Rectal smooth muscle tissue (tissue), 1 donor: ENCODE results near the gene TOB1.

Source experiments
- H3K27ac ChIP-seq: one replicate; pipeline ENCODE4 v1.7.0; 2013; ENCODE audit warnings: low read depth, low read length, inconsistent platforms
- H3K27me3 ChIP-seq: one replicate; pipeline ENCODE4 v1.7.0; 2013; ENCODE audit warnings: low read length; ENCODE audit not compliant: control insufficient read depth, insufficient read depth
- H3K36me3 ChIP-seq: one replicate; pipeline ENCODE4 v1.7.0; 2013; ENCODE audit warnings: low read length; ENCODE audit not compliant: control insufficient read depth, insufficient read depth
- H3K4me1 ChIP-seq: one replicate; pipeline ENCODE4 v1.7.0; 2013; ENCODE audit warnings: low read length; ENCODE audit not compliant: control insufficient read depth, insufficient read depth
- H3K4me3 ChIP-seq: one replicate; pipeline ENCODE4 v1.7.0; 2013; ENCODE audit warnings: low read length
- H3K9ac ChIP-seq: one replicate; pipeline ENCODE4 v1.7.0; 2013; ENCODE audit warnings: low read length

Gene TOB1

GRCh38 chr17:50825188-50825587 lies 41.0 kb downstream of the TOB1 start:
- Histone ChIP-seq H3K36me3 (no peaks in the 10 kb centered on the region), H3K4me3 (no peak overlapping the region), H3K9ac (no peak overlapping the region), H3K4me1 (no peaks in the 10 kb centered on the region), H3K27me3 (no peaks in the 10 kb centered on the region), H3K27ac (no peak overlapping the region)

- Histone ChIP-seq H3K27me3 (no peaks in the 10 kb centered on the region), H3K4me3 (no peak overlapping the region), H3K9ac (no peak overlapping the region), H3K4me1 (no peaks in the 10 kb centered on the region), H3K27ac (no peak overlapping the region), H3K36me3 (no peaks in the 10 kb centered on the region)
Measured at GRCh38 chr17:50824429-50824828, 41.7 kb downstream of the TOB1 start.

- Histone ChIP-seq H3K27me3 (no peaks in the 10 kb centered on the region), H3K27ac (no peak overlapping the region), H3K4me1 (no peaks in the 10 kb centered on the region), H3K36me3 (no peaks in the 10 kb centered on the region), H3K4me3 (no peak overlapping the region), H3K9ac (no peak overlapping the region)
Measured at GRCh38 chr17:50822550-50822949, 43.6 kb downstream of the TOB1 start.

- no peaks in the 10 kb centered on the region for H3K36me3 ChIP-seq
- H3K4me1 ChIP-seq: no peaks in the 10 kb centered on the region
- no peak overlapping the region for H3K9ac ChIP-seq
- no peak overlapping the region for H3K27ac ChIP-seq
- no peak overlapping the region for H3K4me3 ChIP-seq
- H3K27me3 ChIP-seq: no peaks in the 10 kb centered on the region
Measured at GRCh38 chr17:50820651-50821050, 45.5 kb downstream of the TOB1 start.

- Histone ChIP-seq H3K36me3 (no peaks in the 10 kb centered on the region), H3K4me1 (no peaks in the 10 kb centered on the region), H3K4me3 (no peak overlapping the region), H3K27me3 (no peaks in the 10 kb centered on the region), H3K9ac (no peak overlapping the region), H3K27ac (no peak overlapping the region)
Measured at GRCh38 chr17:50818921-50819657, 47.1 kb downstream of the TOB1 start.

- Histone ChIP-seq H3K27ac (no peak overlapping the region), H3K27me3 (no peaks in the 10 kb centered on the region), H3K4me3 (no peak overlapping the region)
Measured at GRCh38 chr17:50818261-50818660, 47.9 kb downstream of the TOB1 start.

GRCh38 chr17:50817838-50818237 lies 48.3 kb downstream of the TOB1 start:
- Histone ChIP-seq H3K4me3 (no peak overlapping the region), H3K4me1 (no peaks in the 10 kb centered on the region), H3K27me3 (no peaks in the 10 kb centered on the region), H3K27ac (no peak overlapping the region), H3K9ac (no peak overlapping the region), H3K36me3 (no peaks in the 10 kb centered on the region)

More at GRCh38 chr17:50818261-50818660, 47.9 kb downstream of the TOB1 start:
- Histone ChIP-seq H3K9ac (no peak overlapping the region), H3K36me3 (no peaks in the 10 kb centered on the region), H3K4me1 (no peaks in the 10 kb centered on the region)

- H3K36me3 ChIP-seq: no peaks in the 10 kb centered on the region
- H3K4me3 ChIP-seq: no peak overlapping the region
- H3K27ac ChIP-seq: no peak overlapping the region
- no peaks in the 10 kb centered on the region for H3K4me1 ChIP-seq
- H3K27me3 ChIP-seq: no peaks in the 10 kb centered on the region
- no peak overlapping the region for H3K9ac ChIP-seq
Measured at GRCh38 chr17:50816771-50817751, 49.1 kb downstream of the TOB1 start.

GRCh38 chr17:50816271-50816670 lies 49.9 kb downstream of the TOB1 start:
- Histone ChIP-seq H3K4me1 (no peaks in the 10 kb centered on the region), H3K9ac (no peak overlapping the region), H3K4me3 (no peak overlapping the region), H3K27ac (no peak overlapping the region), H3K36me3 (no peaks in the 10 kb centered on the region), H3K27me3 (no peaks in the 10 kb centered on the region)

GRCh38 chr17:50815400-50815799 lies 50.8 kb downstream of the TOB1 start:
- Histone ChIP-seq H3K4me3 (no peak overlapping the region), H3K27me3 (no peaks in the 10 kb centered on the region), H3K36me3 (no peaks in the 10 kb centered on the region), H3K27ac (no peak overlapping the region), H3K9ac (no peak overlapping the region), H3K4me1 (no peaks in the 10 kb centered on the region)

GRCh38 chr17:50813583-50813982 lies 52.6 kb downstream of the TOB1 start:
- Histone ChIP-seq H3K4me3 (no peak overlapping the region), H3K9ac (no peak overlapping the region), H3K4me1 (no peaks in the 10 kb centered on the region), H3K36me3 (no peaks in the 10 kb centered on the region), H3K27ac (no peak overlapping the region), H3K27me3 (no peaks in the 10 kb centered on the region)
